ENCODE results near the gene SDC4. TPM values are rescaled to one million over a fixed set of nuclear protein-coding genes. Genes with fewer than 3 reads are reported as not detected.
A peak's percentile ranks its signal among the peaks of the same experiment; 100 is the strongest.

SDC4 gene
- total RNA-seq, 1 donor from 2014 or later: 62.6 TPM

- no peaks in the 10 kb centered on the region for H3K9me3 ChIP-seq
- intact Hi-C loops (cut with DNase I): no loop called here
- H3K4me3 ChIP-seq: no peak within 1 kb of the TSS
- no peak for TF ChIP-seq POLR2AphosphoS5 (IDR thresholded peaks at IDR 0.05; ENCODE audit: insufficient read depth in 1 of 2, low read depth in 1 of 2)
- peak; percentile 15 to 42 (median 31) for TF ChIP-seq CTCF (IDR thresholded peaks at IDR 0.05)
- TF ChIP-seq POLR2A (IDR thresholded peaks at IDR 0.05): no peak
- no peaks in the 10 kb centered on the region for H3K27me3 ChIP-seq
- no peaks in the 10 kb centered on the region for H3K36me3 ChIP-seq
- no peak within 1 kb of the TSS for H3K27ac ChIP-seq
- no peak for DNase-seq (ENCODE audit: extremely low spot score in 2 of 2)
- peaks cover 13% of the 10 kb centered on the region for H3K4me1 ChIP-seq
These were observed 41.7 kb downstream of the SDC4 start, which contains the start of gene RBPJL for GRCh38 chr20:45306431-45306982. Gene RBPJL, plus strand, starts transcription at chr20:45306840. Its CDS starts 83 bp downstream, at chr20:45306923.

GRCh38 chr20:45305262-45305661 lies 43.0 kb downstream of the SDC4 start:
- no peaks in the 10 kb centered on the region for H3K27me3 ChIP-seq
- no peak for DNase-seq (ENCODE audit: extremely low spot score in 2 of 2)
- H3K9me3 ChIP-seq: no peaks in the 10 kb centered on the region
- TF ChIP-seq POLR2AphosphoS5 (IDR thresholded peaks at IDR 0.05; ENCODE audit: insufficient read depth in 1 of 2, low read depth in 1 of 2): no peak
- TF ChIP-seq POLR2A (IDR thresholded peaks at IDR 0.05): no peak
- TF ChIP-seq CTCF (IDR thresholded peaks at IDR 0.05): no peak
- peaks cover 11% of the 10 kb centered on the region for H3K4me1 ChIP-seq
- no peak overlapping the region for H3K27ac ChIP-seq
- no peak overlapping the region for H3K4me3 ChIP-seq
- intact Hi-C loops (cut with DNase I): no loop called here
- H3K36me3 ChIP-seq: no peaks in the 10 kb centered on the region

- Histone ChIP-seq H3K27ac (no peak overlapping the region), H3K4me1 (peaks cover 11% of the 10 kb centered on the region), H3K36me3 (no peaks in the 10 kb centered on the region), H3K4me3 (no peak overlapping the region), H3K27me3 (no peaks in the 10 kb centered on the region), H3K9me3 (no peaks in the 10 kb centered on the region)
- intact Hi-C loops (cut with DNase I): no loop called here
- DNase-seq (ENCODE audit: extremely low spot score in 2 of 2): no peak
- TF ChIP-seq POLR2A (IDR thresholded peaks at IDR 0.05) (no peak), CTCF (IDR thresholded peaks at IDR 0.05) (no peak), POLR2AphosphoS5 (IDR thresholded peaks at IDR 0.05; ENCODE audit: insufficient read depth in 1 of 2, low read depth in 1 of 2) (no peak)
These were observed 43.7 kb downstream of the SDC4 start for GRCh38 chr20:45304464-45304999.

- H3K27ac ChIP-seq: no peak overlapping the region
- intact Hi-C loops (cut with DNase I): no loop called here
- TF ChIP-seq POLR2AphosphoS5 (IDR thresholded peaks at IDR 0.05; ENCODE audit: insufficient read depth in 1 of 2, low read depth in 1 of 2) (no peak), POLR2A (IDR thresholded peaks at IDR 0.05) (no peak), CTCF (IDR thresholded peaks at IDR 0.05) (no peak)
- H3K27me3 ChIP-seq: no peaks in the 10 kb centered on the region
- no peaks in the 10 kb centered on the region for H3K9me3 ChIP-seq
- H3K36me3 ChIP-seq: no peaks in the 10 kb centered on the region
- no peak for DNase-seq (ENCODE audit: extremely low spot score in 2 of 2)
- H3K4me3 ChIP-seq: no peak overlapping the region
- H3K4me1 ChIP-seq: peaks cover 10% of the 10 kb centered on the region
These were observed 44.4 kb downstream of the SDC4 start for GRCh38 chr20:45303586-45304463.

Measured in vagina (tissue), 2 donors.